ENCODE measurements around the gene NDUFA1.
"Not testable (repeated sequence)": the region's sequence is repeated elsewhere in the genome, so short reads cannot be mapped to it uniquely, and the experiment has no call there.

Gene NDUFA1

GRCh38 chrX:119916310-119916709 lies 44.7 kb downstream of the NDUFA1 start:
- Histone ChIP-seq H3K4me3 (ENCODE audit: low read length) (no peak overlapping the region), H3K27ac (ENCODE audit: low read length) (no peak overlapping the region), H3K27me3 (ENCODE audit: control insufficient read depth, insufficient read depth, low read length) (no peaks in the 10 kb centered on the region), H3K4me1 (ENCODE audit: control insufficient read depth, insufficient read depth, low read length) (no peaks in the 10 kb centered on the region), H3K9me3 (ENCODE audit: control insufficient read depth, insufficient read depth, low read length) (no peaks in the 10 kb centered on the region), H3K36me3 (ENCODE audit: control insufficient read depth, insufficient read depth, low read length) (no peaks in the 10 kb centered on the region)
- WGBS (ENCODE audit: insufficient coverage, insufficient read length): no CpG with 5 or more reads among the region's 5 CpGs
- DNase-seq (ENCODE audit: low read depth, low spot score): no peak

- H3K4me3 ChIP-seq (ENCODE audit: low read length): no peak overlapping the region
- no peak overlapping the region for H3K27ac ChIP-seq (ENCODE audit: low read length)
- H3K27me3 ChIP-seq (ENCODE audit: control insufficient read depth, insufficient read depth, low read length): no peaks in the 10 kb centered on the region
- H3K36me3 ChIP-seq (ENCODE audit: control insufficient read depth, insufficient read depth, low read length): no peaks in the 10 kb centered on the region
- no CpG with 5 or more reads among the region's 2 CpGs for WGBS (ENCODE audit: insufficient coverage, insufficient read length)
- no peaks in the 10 kb centered on the region for H3K9me3 ChIP-seq (ENCODE audit: control insufficient read depth, insufficient read depth, low read length)
- no peak for DNase-seq (ENCODE audit: low read depth, low spot score)
- no peaks in the 10 kb centered on the region for H3K4me1 ChIP-seq (ENCODE audit: control insufficient read depth, insufficient read depth, low read length)
Observed at GRCh38 chrX:119917877-119918276, 46.2 kb downstream of the NDUFA1 start.

- Histone ChIP-seq H3K27me3 (ENCODE audit: control insufficient read depth, insufficient read depth, low read length) (no peaks in the 10 kb centered on the region), H3K4me3 (ENCODE audit: low read length) (no peak overlapping the region), H3K9me3 (ENCODE audit: control insufficient read depth, insufficient read depth, low read length) (no peaks in the 10 kb centered on the region), H3K4me1 (ENCODE audit: control insufficient read depth, insufficient read depth, low read length) (no peaks in the 10 kb centered on the region), H3K36me3 (ENCODE audit: control insufficient read depth, insufficient read depth, low read length) (no peaks in the 10 kb centered on the region), H3K27ac (ENCODE audit: low read length) (no peak overlapping the region)
- DNase-seq (ENCODE audit: low read depth, low spot score): no peak
- no CpG with 5 or more reads among the region's 5 CpGs for WGBS (ENCODE audit: insufficient coverage, insufficient read length)
Observed at GRCh38 chrX:119919835-119920585, 48.4 kb downstream of the NDUFA1 start.

- not testable (repeated sequence) for H3K27ac ChIP-seq (ENCODE audit: low read length); DNase-seq (ENCODE audit: low read depth, low spot score); H3K27me3 ChIP-seq (ENCODE audit: control insufficient read depth, insufficient read depth, low read length); H3K36me3 ChIP-seq (ENCODE audit: control insufficient read depth, insufficient read depth, low read length); H3K4me3 ChIP-seq (ENCODE audit: low read length); H3K9me3 ChIP-seq (ENCODE audit: control insufficient read depth, insufficient read depth, low read length); H3K4me1 ChIP-seq (ENCODE audit: control insufficient read depth, insufficient read depth, low read length)
- no CpG with 5 or more reads among the region's 7 CpGs for WGBS (ENCODE audit: insufficient coverage, insufficient read length)
Observed at GRCh38 chrX:119922391-119922790, 50.8 kb downstream of the NDUFA1 start.

Measured in iPS DF 6.9 (cell line).